ENCODE measurements around the gene JAM3.
"Not testable (repeated sequence)": the region's sequence is repeated elsewhere in the genome, so short reads cannot be mapped to it uniquely, and the experiment has no call there.

The JAM3 gene

GRCh38 chr11:134149371-134149770 is 80.5 kb downstream of the JAM3 start:
- no peak for FAIRE-seq

GRCh38 chr11:134150195-134150903 is 81.5 kb downstream of the JAM3 start:
- FAIRE-seq = no peak

- FAIRE-seq = no peak
These were observed 82.3 kb downstream of the JAM3 start for GRCh38 chr11:134151083-134151747.

DNA sequence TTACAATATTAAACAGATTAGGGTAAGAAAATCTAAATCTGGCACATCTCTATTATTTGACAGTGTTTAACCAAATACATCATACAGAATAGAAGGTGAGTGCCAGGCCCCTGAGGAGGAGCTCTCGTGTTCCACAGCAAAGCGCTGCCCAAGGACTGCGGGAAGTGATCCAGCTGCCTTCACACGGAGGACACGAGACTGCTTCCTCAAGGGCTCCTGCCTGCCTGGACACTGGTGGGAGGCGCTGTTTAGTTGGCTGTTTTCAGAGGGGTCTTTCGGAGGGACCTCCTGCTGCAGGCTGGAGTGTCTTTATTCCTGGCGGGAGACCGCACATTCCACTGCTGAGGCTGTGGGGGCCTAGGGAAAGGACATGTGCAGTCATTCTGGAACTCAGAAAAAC is 83.8 kb downstream of the JAM3 start:
- FAIRE-seq = no peak

DNA sequence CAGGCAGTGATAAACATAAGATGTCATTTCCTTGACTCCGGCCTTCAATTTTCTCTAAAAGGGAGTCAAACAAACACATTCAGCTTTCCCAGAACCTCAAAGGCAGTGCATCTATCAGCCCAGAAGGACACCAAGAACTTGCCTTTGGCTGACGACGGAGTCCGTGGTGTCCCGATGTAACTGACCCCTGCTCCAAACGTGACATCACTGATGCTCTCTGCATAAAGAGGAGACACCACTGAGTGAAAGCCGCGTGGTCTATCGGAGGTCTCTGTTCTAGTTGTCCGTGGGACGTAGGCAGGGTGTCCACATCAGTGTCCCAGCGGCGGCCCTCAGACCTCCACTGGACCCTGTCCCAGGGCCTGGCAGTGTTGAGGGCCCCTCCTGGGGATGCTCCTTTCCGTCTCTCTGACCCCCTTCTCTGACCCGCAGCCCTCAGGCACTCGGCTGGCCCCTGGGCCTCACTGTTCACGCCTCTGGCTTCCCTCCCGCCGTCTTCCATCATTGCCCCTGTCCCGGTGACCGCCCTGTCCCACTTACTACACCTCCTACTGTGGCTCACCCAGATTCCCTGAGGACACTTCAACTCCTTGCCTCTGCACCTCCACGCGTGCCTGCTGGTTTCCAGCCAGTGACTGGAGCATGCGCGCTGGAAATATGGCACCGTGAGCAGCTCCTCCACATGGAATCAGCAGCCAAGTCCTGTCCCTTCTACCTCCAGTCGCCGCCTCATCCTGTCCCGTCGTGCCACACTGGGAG is 84.5 kb downstream of the JAM3 start:
- no peak for FAIRE-seq

DNA sequence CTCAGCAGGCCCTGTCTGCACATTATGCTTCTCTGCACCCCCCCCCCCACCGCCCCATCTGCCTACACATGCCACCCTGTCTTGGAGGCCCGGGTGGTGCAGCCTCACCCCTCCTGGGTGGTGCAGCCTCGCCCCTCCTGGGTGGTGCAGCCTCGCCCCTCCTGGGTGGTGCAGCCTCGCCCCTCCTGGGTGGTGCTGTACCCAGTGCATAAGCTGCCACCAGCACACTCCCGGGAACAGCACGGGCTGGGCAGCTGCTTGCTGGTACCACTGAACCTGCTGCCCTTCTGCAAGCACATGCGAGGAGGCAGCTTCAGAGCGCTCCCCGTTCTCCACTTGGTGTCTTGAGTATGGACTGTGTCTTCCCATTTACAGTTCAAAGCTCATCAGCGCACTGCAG is 85.6 kb downstream of the JAM3 start:
- no peak for FAIRE-seq

DNA sequence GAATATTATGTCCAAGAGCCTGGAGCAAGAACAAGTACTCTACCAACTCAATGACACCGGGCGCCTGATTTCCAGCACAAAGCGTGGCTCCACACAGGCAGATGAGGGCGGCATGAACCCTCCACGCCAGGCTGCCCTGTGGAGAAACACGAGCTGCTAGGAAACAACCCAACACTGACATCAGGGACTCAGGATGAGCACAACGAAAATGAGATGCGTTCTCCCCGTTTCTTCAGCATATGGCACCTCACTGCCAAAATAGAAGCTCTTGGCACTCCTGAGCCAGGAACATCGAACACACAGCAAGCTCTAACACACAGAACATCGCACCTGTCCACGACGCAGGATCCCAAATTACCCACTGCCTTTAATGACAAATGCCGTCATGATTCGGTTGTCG is 86.6 kb downstream of the JAM3 start:
- FAIRE-seq = no peak

DNA sequence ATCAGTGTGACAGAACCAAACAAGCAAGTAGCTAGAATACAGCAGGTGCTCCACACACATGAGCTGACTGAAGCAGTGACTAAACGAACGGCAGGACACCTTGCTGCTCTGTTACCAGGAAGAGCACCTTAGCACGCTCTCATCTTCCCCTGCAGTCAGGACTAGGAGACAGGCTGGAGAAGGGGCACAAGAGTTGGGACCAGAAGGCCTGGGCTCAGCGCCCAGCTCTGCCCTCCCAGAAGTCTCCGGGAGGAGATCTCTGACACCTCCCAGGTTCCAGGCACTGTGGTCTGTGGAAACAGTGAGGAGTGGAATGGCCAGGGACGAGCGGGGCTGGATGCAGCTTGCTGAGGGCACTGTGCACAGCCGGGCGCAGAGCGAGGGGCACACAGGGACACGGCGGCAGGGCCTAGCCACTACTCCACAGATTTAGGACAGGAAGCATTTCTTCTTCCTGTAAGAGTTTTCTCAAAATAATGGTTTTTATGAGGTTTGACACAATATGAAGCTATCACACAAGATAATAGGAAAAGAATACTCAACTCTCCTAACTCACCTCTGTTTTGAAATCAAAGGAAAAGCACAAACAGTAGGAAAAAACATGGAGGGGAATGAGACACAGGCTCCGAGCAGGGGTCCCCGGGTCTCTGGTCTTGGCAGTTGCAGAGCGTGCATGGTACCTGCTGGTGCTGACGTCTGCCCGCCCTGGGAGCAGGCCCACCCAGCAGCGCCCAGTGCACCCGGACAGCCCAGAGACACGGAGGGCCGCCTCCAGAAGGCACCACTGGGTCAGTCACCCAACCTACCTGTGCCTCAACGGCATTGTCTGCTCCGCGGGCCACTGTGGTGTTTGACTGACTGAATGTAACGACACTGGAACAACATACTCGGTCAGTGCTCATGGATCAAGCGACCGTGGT is 87.3 kb downstream of the JAM3 start:
- no peak for FAIRE-seq

DNA sequence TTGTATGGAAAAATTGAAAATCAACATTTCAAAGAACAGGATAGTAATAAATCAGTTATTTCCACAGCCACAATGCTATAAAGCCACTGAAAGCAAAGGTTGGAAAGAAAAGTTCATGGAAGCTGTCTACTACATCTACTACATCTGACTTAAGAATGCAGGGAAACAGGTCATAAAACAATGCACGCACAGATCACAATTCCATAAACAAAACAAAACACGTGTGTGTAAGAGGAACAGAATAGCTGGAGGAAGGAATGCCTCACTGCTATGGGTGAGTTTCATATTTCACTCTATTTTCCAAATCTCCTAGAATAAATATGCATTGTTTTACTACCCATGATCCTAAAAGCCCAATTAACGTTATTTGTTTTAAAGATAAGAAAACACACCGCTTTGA is 88.6 kb downstream of the JAM3 start:
- peak; percentile 79 for FAIRE-seq

GRCh38 chr11:134158023-134158422 is 89.2 kb downstream of the JAM3 start:
- FAIRE-seq = no peak

GRCh38 chr11:134159652-134160051 is 90.8 kb downstream of the JAM3 start:
- FAIRE-seq = no peak

DNA sequence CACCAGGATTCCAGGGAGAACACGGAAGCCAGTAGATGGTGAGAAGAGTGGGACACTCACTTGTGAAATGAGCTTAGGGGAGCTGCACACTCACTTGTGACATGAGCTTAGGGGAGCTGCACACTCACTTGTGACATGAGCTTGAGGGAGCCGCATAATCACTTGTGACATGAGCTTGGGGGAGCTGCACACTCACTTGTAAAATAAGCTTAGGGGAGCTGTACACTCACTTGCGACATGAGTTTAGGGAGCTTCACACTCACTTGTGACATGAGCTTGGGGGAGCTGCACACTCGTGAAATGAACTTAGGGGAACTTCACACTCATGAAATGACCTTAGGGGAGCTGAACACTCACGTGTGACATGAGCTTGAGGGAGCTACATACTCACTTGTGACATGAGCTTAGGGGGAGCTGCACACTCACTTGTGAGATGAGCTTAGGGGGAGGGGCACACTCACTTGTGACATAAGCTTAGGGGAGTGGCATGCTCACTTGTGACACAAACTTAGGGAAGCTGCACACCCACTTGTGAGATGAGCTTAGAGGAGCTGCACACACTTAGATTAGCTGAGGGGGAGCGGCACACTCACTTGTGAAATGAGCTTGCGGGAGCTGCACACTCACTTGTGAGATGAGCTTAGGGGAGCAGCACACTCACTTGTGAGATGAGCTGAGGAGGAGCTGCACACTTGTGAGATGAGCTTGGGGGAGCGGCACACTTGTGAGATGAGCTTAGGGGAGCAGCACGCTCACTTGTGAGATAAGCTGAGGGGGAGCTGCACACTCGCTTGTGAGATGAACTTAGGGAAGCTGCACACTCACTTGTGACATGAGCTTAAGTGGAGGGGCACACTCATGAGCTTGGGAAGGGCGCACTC is 95.9 kb downstream of the JAM3 start:
- no peak for FAIRE-seq

GRCh38 chr11:134170177-134170918 is 101.5 kb downstream of the JAM3 start:
- FAIRE-seq = no peak

DNA sequence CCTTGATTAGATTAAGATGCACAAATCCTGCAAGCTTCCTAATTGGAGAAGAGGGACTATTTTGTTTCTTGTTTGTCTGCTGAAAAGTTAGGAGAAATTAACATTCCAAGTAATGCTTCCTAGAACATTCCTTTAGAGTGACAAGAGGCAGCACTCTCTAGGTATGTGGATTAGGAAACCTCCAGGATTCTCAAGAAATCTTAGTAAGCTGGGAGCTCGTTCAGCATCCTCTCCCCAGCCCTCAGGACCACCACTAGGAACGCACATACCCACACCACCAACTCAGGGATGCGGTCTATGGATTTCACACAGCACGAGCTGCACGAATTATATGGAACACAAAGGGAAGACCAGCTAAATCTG is 102.0 kb downstream of the JAM3 start:
- FAIRE-seq = no peak

GRCh38 chr11:134171951-134172350 is 103.1 kb downstream of the JAM3 start:
- no peak for FAIRE-seq

DNA sequence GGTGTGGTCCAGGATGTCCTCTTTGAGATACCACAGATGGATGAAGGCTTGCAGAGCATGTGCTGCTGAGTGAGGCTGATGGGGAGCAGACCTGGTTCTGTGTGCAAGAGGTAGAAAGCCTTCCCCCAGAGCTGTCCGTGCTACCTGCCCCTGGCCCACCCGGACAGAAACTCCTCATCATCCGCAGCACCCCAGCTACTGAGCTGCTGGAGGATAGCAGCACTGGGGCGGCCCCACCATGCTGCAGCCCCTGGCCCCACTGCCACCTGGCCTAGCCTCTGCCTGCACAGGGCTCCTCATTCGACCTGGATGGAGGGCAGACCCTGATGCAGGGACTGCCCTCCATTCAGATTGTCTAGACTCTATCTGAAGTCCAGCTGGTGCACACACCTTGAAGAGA is 104.4 kb downstream of the JAM3 start:
- FAIRE-seq = no peak

DNA sequence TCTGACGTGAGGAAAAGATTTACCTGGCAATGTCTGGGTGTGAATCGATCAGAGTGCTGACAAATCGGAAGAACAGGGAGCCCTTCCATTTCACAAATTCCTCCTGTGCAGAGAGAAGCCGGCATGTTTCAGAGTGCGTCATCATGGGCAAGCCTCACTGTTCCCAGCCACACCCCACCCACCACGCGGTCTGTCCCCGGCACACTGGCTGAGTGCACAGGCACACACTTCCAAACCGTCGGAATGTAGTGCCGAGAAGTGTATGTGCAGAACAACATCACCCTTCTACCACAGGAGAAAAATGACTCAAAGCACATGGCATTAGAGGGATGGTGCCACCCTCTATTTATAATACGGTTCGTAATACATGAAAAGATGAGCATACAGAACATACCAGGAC is 107.4 kb downstream of the JAM3 start:
- no peak for FAIRE-seq

DNA sequence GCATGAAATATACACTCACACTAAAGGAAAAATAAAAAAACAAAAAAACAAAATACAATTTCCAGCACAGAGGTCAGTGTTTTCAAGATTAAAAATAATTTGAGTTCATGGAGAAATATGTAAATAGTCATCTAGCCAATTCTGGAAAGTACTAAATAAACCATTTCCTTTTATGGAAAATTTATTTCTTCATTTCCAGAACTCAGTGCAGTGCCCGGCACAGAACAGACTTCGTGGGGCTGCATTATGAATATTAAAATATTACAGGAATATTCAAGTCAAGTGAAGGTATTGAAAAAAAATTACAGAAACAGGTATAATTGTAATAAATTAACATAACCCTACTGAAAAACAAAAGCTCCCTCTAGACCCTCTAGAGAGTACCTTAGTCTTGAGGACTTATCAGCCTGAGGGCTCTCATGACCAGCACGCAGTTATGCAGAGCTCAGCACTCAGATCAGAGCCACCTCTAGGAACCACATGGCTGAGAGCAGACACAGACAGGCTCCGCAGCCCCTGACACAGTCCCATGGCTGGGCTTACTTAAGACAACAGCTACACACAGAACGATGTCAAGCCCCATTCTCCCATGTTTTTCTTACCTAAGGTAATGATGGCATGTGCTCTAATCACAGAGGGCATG is 109.3 kb downstream of the JAM3 start:
- FAIRE-seq = peak; percentile 60

- no peak for FAIRE-seq
These were observed 112.8 kb downstream of the JAM3 start for GRCh38 chr11:134181707-134182106.

GRCh38 chr11:134188092-134188491 is 119.2 kb downstream of the JAM3 start:
- not testable (repeated sequence) for FAIRE-seq

DNA sequence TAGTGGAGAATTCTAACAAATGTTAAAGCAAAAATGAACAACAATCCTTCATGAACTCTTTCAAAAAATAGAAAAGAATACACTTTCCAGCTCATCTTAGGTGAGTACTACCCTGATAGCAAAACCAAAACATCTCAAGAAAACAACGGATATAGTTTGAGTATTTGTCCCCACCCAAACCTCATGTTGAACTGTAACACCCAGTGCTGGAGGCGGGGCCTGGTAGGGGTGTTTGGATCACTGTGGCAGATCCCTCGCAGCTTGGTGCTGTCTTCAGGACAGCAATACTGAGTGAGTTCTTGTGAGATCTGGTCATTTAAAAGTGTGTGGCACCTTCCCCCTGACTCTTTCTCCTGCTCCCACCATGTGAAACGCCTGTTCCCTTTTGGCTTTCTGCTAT is 127.9 kb downstream of the JAM3 start:
- FAIRE-seq = no peak
